H1 (cell line): Measurements from ENCODE around the gene ANP32A. TPM values are rescaled to one million over a fixed set of nuclear protein-coding genes. Genes with fewer than 3 reads are reported as not detected.

Experiments used
- CTCF ChIA-PET: fragments of 300-600 bp; sonication (Branson Sonifier 250); formaldehyde crosslinking; loops from one replicate; lab custom pipeline; 2021; ENCODE audit not compliant: partially characterized antibody; lab: Charles Lee
- POLR2A ChIA-PET: fragments of 300-600 bp; sonication (Branson Sonifier 250); formaldehyde crosslinking; loops from one replicate; lab custom pipeline; 2021; ENCODE audit warnings: inconsistent platforms; ENCODE audit not compliant: partially characterized antibody; lab: Charles Lee
- DNase-seq, 2 experiments: peaks; one replicate each; pipeline versions ENCODE4 v3.0.0 to v3.0.0-alpha.2; 2010 to 2022; ENCODE audit warnings: low spot score in 2 of 2, low read depth in 1 of 2, mixed read lengths in 1 of 2
- FAIRE-seq: peaks from 2 replicates; lab custom pipeline; 2011; peaks lifted over from hg19 to GRCh38; lab: Jason Lieb, UNC
- H2AFZ ChIP-seq: 2 replicates; pipeline ENCODE4 v1.8.1; 2012; ENCODE audit warnings: low read length, inconsistent platforms
- H2AK5ac ChIP-seq: 2 replicates; pipeline ENCODE4 v1.6.1; 2013; ENCODE audit warnings: low read depth, low read length
- H2BK120ac ChIP-seq: replicated peaks from 2 replicates; pipeline ENCODE3; 2013; ENCODE audit warnings: low read depth, low read length, inconsistent platforms
- H2BK12ac ChIP-seq: 2 replicates; pipeline ENCODE4 v1.6.1; 2013; ENCODE audit warnings: low read depth, low read length
- H2BK15ac ChIP-seq: 2 replicates; pipeline ENCODE4 v1.6.1; 2013; ENCODE audit warnings: low read length
- H2BK20ac ChIP-seq: 2 replicates; pipeline ENCODE4 v1.6.1; 2013; ENCODE audit warnings: low read length
- H2BK5ac ChIP-seq: 2 replicates; pipeline ENCODE4 v1.6.1; 2013; ENCODE audit warnings: low read depth, low read length
- H3K14ac ChIP-seq: 2 replicates; pipeline ENCODE4 v1.6.1; 2013; ENCODE audit warnings: inconsistent platforms; ENCODE audit not compliant: insufficient read length
- H3K18ac ChIP-seq: 2 replicates; pipeline ENCODE4 v1.6.1; 2013; ENCODE audit warnings: low read length; ENCODE audit errors: extremely low read depth
- H3K23ac ChIP-seq: 2 replicates; pipeline ENCODE4 v1.6.1; 2013; ENCODE audit warnings: inconsistent platforms; ENCODE audit not compliant: insufficient read length
- H3K23me2 ChIP-seq: 2 replicates; pipeline ENCODE4 v1.6.1; 2013; ENCODE audit warnings: low read depth, low read length
- H3K27ac ChIP-seq: 2 replicates; pipeline ENCODE4 v1.6.1; 2011; ENCODE audit warnings: low read depth, low read length, inconsistent platforms
- H3K27me3 ChIP-seq, 4 experiments: replicated peaks in 1 of 4; 1 replicate in 1 of 4; 2 replicates in 3 of 4; pipeline versions ENCODE4 v1.6.1 to v1.8.1; 2011 to 2013; ENCODE audit warnings: low read length in 3 of 4, mild to moderate bottlenecking in 3 of 4, inconsistent platforms in 2 of 4, mixed read lengths in 2 of 4, moderate library complexity in 1 of 4; ENCODE audit not compliant: control insufficient read depth in 3 of 4, insufficient read depth in 3 of 4; ENCODE audit errors: extremely low read depth in 1 of 4
- H3K36me3 ChIP-seq, 4 experiments: 2 replicates each; pipeline versions ENCODE4 v1.6.1 to v1.8.1; 2011 to 2013; ENCODE audit warnings: mild to moderate bottlenecking in 4 of 4, low read length in 3 of 4, moderate library complexity in 2 of 4, control low read depth in 1 of 4, inconsistent platforms in 1 of 4; ENCODE audit not compliant: insufficient read depth in 4 of 4, control insufficient read depth in 2 of 4
- H3K4ac ChIP-seq: replicated peaks from 2 replicates; pipeline ENCODE3; 2013; ENCODE audit warnings: low read length, low read depth, mixed read lengths, inconsistent platforms; ENCODE audit not compliant: insufficient read length
- H3K4me1 ChIP-seq, 4 experiments: replicated peaks in 1 of 4; 1 replicate in 1 of 4; 2 replicates in 3 of 4; pipeline versions ENCODE4 v1.6.1 to v1.8.1; 2011 to 2013; ENCODE audit warnings: low read length in 3 of 4, inconsistent platforms in 2 of 4, mixed read lengths in 1 of 4; ENCODE audit not compliant: insufficient read depth in 4 of 4, control insufficient read depth in 3 of 4
- H3K4me2 ChIP-seq, 2 experiments: 2 replicates each; pipeline versions ENCODE4 v1.6.1 to v1.8.1; 2011 to 2013; ENCODE audit warnings: low read depth in 2 of 2, low read length in 2 of 2, control low read depth in 1 of 2, inconsistent platforms in 1 of 2, mild to moderate bottlenecking in 1 of 2; ENCODE audit not compliant: insufficient read depth in 1 of 2
- H3K4me3 ChIP-seq, 4 experiments: fragments of 200-600, 300-600 bp in 1 of 4; sonication (generic), shearing (Covaris generic), sonication (Bioruptor Twin) in 1 of 4; 2 replicates each; pipeline versions ENCODE4 v1.5.1 to v1.8.1; 2011 to 2016; ENCODE audit warnings: low read length in 4 of 4, low read depth in 3 of 4, control low read depth in 2 of 4, inconsistent platforms in 2 of 4, mild to moderate bottlenecking in 2 of 4, mixed read lengths in 1 of 4, moderate library complexity in 1 of 4; ENCODE audit not compliant: insufficient read depth in 2 of 4; ENCODE audit errors: extremely low read depth in 1 of 4
- H3K56ac ChIP-seq: replicated peaks from 2 replicates; pipeline ENCODE3; 2013; ENCODE audit warnings: low read depth, mild to moderate bottlenecking, mixed read lengths, low read length, inconsistent platforms; ENCODE audit not compliant: insufficient read length
- H3K79me1 ChIP-seq: 2 replicates; pipeline ENCODE4 v1.6.1; 2013; ENCODE audit warnings: low read depth, low read length, control low read depth
- H3K79me2 ChIP-seq, 2 experiments: 2 replicates each; pipeline versions ENCODE4 v1.6.1 to v1.8.1; 2012 to 2013; ENCODE audit warnings: low read length in 2 of 2, mild to moderate bottlenecking in 2 of 2, inconsistent platforms in 1 of 2; ENCODE audit not compliant: insufficient read depth in 2 of 2, control insufficient read depth in 1 of 2
- H3K9ac ChIP-seq, 4 experiments: replicated peaks in 1 of 4; 1 replicate in 1 of 4; 2 replicates in 3 of 4; pipeline versions ENCODE4 v1.6.1 to v1.8.1; 2011 to 2013; ENCODE audit warnings: low read depth in 3 of 4, low read length in 3 of 4, control low read depth in 2 of 4, mild to moderate bottlenecking in 2 of 4, moderate library complexity in 2 of 4, inconsistent platforms in 1 of 4; ENCODE audit errors: extremely low read depth in 1 of 4
- H3K9me3 ChIP-seq, 2 experiments: 2 replicates each; pipeline versions ENCODE4 v1.6.1 to v1.8.1; 2012 to 2013; ENCODE audit warnings: mild to moderate bottlenecking in 2 of 2, moderate library complexity in 2 of 2, control low read depth in 1 of 2, inconsistent platforms in 1 of 2, low read depth in 1 of 2, low read length in 1 of 2, mixed read lengths in 1 of 2; ENCODE audit not compliant: insufficient read depth in 2 of 2
- H4K20me1 ChIP-seq, 2 experiments: replicated peaks in 1 of 2; 2 replicates each; pipeline versions ENCODE3 to v1.8.1; 2011 to 2013; ENCODE audit warnings: inconsistent platforms in 2 of 2, low read length in 2 of 2, mild to moderate bottlenecking in 1 of 2; ENCODE audit not compliant: insufficient read depth in 2 of 2, control insufficient read depth in 1 of 2
- H4K5ac ChIP-seq: 2 replicates; pipeline ENCODE4 v1.6.1; 2013; ENCODE audit warnings: low read length, low read depth, mixed read lengths, inconsistent platforms; ENCODE audit not compliant: insufficient read length
- H4K8ac ChIP-seq: 2 replicates; pipeline ENCODE4 v1.8.0; 2013; ENCODE audit warnings: mild to moderate bottlenecking, moderate library complexity, low read length, inconsistent platforms; ENCODE audit not compliant: insufficient read depth; ENCODE audit errors: extremely low read depth
- H4K91ac ChIP-seq: replicated peaks from 2 replicates; pipeline ENCODE3; 2013; ENCODE audit warnings: low read length, mixed read lengths, inconsistent platforms; ENCODE audit not compliant: insufficient read length
- GABPA ChIP-seq: IDR thresholded peaks from 2 replicates; pipeline ENCODE4 v1.6.1; 2011; ENCODE audit warnings: mild to moderate bottlenecking, low read length, moderate library complexity, borderline replicate concordance; ENCODE audit not compliant: insufficient read depth
- TAF7 ChIP-seq: optimal IDR thresholded peaks from 2 replicates; pipeline ENCODE3; 2011; ENCODE audit warnings: low read depth, mild to moderate bottlenecking, inconsistent platforms, low read length, moderate library complexity, borderline replicate concordance
- WGBS, 2 experiments: shearing (Covaris generic) in 1 of 2; methylation state at CpG; one replicate each; pipeline versions ENCODE4 v1.1.6 to v1.1.7; 2013 to 2015; ENCODE audit warnings: low lambda C conversion rate in 2 of 2, mixed read lengths in 2 of 2, inconsistent platforms in 1 of 2, low coverage in 1 of 2, missing lambda C conversion rate in 1 of 2; ENCODE audit not compliant: insufficient replicate concordance in 2 of 2, insufficient coverage in 1 of 2, insufficient read length in 1 of 2; ENCODE audit errors: extremely low coverage in 1 of 2, missing lambda C conversion rate in 1 of 2; 5-methylcytosine and 5-hydroxymethylcytosine counted together
- polyA plus RNA-seq, 7 experiments: library from polyadenylated mRNA; depleted of rRNA in 3 of 7; stranded (reverse) in 5 of 7; unstranded in 2 of 7; fragments of >200 nt in 5 of 7; fragments of 200-250 nt in 2 of 7; gene quantifications; 1 replicate in 5 of 7; 2 replicates in 1 of 7; 4 replicates in 1 of 7; pipeline versions ENCODE4 v1.2.1 to v1.2.3, GENCODE V29; 2011 to 2013; ENCODE audit warnings: missing spikeins in 2 of 7, mixed read lengths in 2 of 7
- total RNA-seq: library from RNA; stranded (reverse); fragmentation: NEBNext Ultra II Directional; extraction: Animal tissue kit (Norgen Biotek cat#: 25700); gene quantifications from 2 replicates; pipeline ENCODE4 v1.2.1, GENCODE V29; 2021

Gene ANP32A
- total and polyA plus RNA-seq, 2 of the 8 experiments (the other 6 are each of a cell fraction or from before 2014, with no cell fraction given), result 70.8 to 295 TPM

DNA sequence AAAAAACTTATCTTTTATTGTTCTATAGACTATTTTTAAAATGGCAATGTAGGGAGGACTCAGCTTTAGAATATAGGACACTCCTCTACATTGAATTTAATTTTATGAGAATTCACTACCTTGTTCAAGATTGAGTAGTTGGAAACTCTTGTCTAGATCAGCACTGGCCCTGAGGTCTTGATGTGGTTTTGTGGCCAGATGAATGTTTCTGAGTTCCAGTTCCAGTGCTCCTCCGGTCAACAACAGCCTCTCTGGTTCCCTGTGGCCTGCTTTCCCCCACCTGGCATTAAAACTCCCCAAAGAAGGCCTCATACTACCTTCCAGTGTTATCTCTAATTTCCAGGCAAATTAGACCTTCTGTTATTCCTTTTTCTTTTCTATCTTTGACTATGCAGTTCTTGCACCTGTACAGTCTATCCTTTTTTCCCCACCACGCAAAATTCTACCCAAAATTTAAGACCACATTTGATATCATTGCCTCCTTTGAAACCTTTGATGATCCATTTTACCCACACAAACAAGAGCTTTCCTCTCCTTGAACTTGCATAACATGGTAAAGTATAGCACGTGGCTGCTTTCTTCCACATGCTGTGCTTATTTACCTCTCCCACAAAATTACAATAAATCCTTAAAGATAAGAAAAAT lies 9.6 kb upstream of the ANP32A start:
- no peak overlapping the region for H4K5ac ChIP-seq
- FAIRE-seq, result no peak
- H2BK20ac ChIP-seq, result no peak overlapping the region
- H3K36me3 ChIP-seq, result no peaks in the 10 kb centered on the region
- no peak for DNase-seq
- H3K9ac ChIP-seq, result no peak overlapping the region
- CTCF ChIA-PET, result interaction anchor here (1.1 to 2.9 kb wide), 6 partner anchors 14 to 90 kb away, joined by 3 to 12 read pairs (median 4); no protein-coding TSS in a partner anchor
- no peaks in the 10 kb centered on the region for H3K79me1 ChIP-seq
- no peak overlapping the region for H2BK120ac ChIP-seq
- H3K56ac ChIP-seq, result no peak overlapping the region
- no peak overlapping the region for H3K14ac ChIP-seq
- no peak overlapping the region for H2BK15ac ChIP-seq
- H3K4ac ChIP-seq, result no peak overlapping the region
- H4K91ac ChIP-seq, result no peak overlapping the region
- WGBS, 2 experiments, result 55% methylated on average over 3 of the region's 3 CpGs; no CpG with 5 or more reads in 1 of the 2 experiments
- no peaks in the 10 kb centered on the region for H3K9me3 ChIP-seq
- no peaks in the 10 kb centered on the region for H3K23me2 ChIP-seq
- H3K4me3 ChIP-seq, result no peak overlapping the region
- TF ChIP-seq GABPA (no peak), TAF7 (no peak)
- H2AFZ ChIP-seq, result no peak overlapping the region
- no peak overlapping the region for H3K23ac ChIP-seq
- H2AK5ac ChIP-seq, result no peak overlapping the region
- H2BK12ac ChIP-seq, result no peak overlapping the region
- no peaks in the 10 kb centered on the region for H3K4me1 ChIP-seq
- no peak overlapping the region for H3K27ac ChIP-seq
- POLR2A ChIA-PET, result interaction anchor here (1.3 kb wide), 1 partner anchor 11 kb away, joined by 3 read pairs; no protein-coding TSS in a partner anchor
- no peak overlapping the region for H2BK5ac ChIP-seq
- H3K4me2 ChIP-seq, result no peak overlapping the region
- H4K20me1 ChIP-seq, result peaks cover 0 to 4% of the 10 kb centered on the region in 2 experiments
- H3K27me3 ChIP-seq, result peaks cover 5 to 20% (median 12%) of the 10 kb centered on the region in 4 experiments; a peak in 5 of 7 replicates
- H4K8ac ChIP-seq, result no peak overlapping the region
- H3K18ac ChIP-seq, result no peak overlapping the region
- H3K79me2 ChIP-seq, result no peaks in the 10 kb centered on the region
